HUES48 (cell line): ENCODE data around the gene PRKCH.

Experiments
- H3K27ac ChIP-seq: one replicate; pipeline ENCODE4 v1.7.0; 2013; ENCODE audit warnings: low read depth, low read length, inconsistent platforms
- H3K27me3 ChIP-seq: 2 replicates; pipeline ENCODE4 v1.6.1; 2013; ENCODE audit warnings: mild to moderate bottlenecking, low read length; ENCODE audit not compliant: control insufficient read depth, insufficient read depth
- H3K36me3 ChIP-seq: 2 replicates; pipeline ENCODE4 v1.6.1; 2013; ENCODE audit warnings: low read length; ENCODE audit not compliant: control insufficient read depth, insufficient read depth
- H3K4me1 ChIP-seq: 2 replicates; pipeline ENCODE4 v1.6.1; 2013; ENCODE audit warnings: mild to moderate bottlenecking, low read length; ENCODE audit not compliant: control insufficient read depth, insufficient read depth
- H3K4me3 ChIP-seq: 2 replicates; pipeline ENCODE4 v1.5.1; 2013; ENCODE audit warnings: mild to moderate bottlenecking, low read depth, low read length
- H3K9ac ChIP-seq: 2 replicates; pipeline ENCODE4 v1.6.1; 2013; ENCODE audit warnings: mild to moderate bottlenecking, low read depth, low read length, moderate library complexity
- H3K9me3 ChIP-seq: 2 replicates; pipeline ENCODE4 v1.6.1; 2013; ENCODE audit warnings: low read length; ENCODE audit not compliant: control insufficient read depth, insufficient read depth

The PRKCH gene

DNA sequence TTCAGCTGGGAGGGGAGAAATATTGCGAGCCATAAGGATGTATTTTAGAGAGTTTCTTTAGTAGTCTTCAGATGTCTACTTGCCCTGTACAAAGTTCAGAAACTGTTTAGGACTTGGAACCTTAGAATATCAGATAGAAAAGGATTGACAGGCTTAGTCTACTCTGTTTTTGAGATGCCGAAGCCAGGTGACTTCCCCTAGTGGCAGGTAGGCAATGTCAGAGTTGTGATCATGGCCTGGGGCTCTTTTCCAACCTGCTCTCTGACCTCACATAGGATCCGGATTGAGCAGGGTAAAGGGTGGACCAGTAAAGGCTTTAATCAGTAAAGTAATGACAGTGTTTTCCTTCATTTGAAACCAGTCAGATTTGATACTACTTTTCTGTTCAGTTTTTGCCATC, 59.6 kb downstream of the PRKCH start:
- Histone ChIP-seq H3K9ac (no peak overlapping the region), H3K4me1 (no peaks in the 10 kb centered on the region), H3K36me3 (no peaks in the 10 kb centered on the region), H3K4me3 (no peak overlapping the region), H3K27me3 (no peaks in the 10 kb centered on the region), H3K9me3 (no peaks in the 10 kb centered on the region), H3K27ac (no peak overlapping the region)

- Histone ChIP-seq H3K9me3 (no peaks in the 10 kb centered on the region), H3K4me3 (no peak overlapping the region), H3K36me3 (no peaks in the 10 kb centered on the region), H3K9ac (no peak overlapping the region), H3K27ac (no peak overlapping the region), H3K4me1 (no peaks in the 10 kb centered on the region), H3K27me3 (no peaks in the 10 kb centered on the region)
Measured at GRCh38 chr14:61381553-61381952, 60.2 kb downstream of the PRKCH start.

GRCh38 chr14:61382842-61383241, 61.5 kb downstream of the PRKCH start:
- Histone ChIP-seq H3K27me3 (no peaks in the 10 kb centered on the region), H3K4me1 (no peaks in the 10 kb centered on the region), H3K27ac (no peak overlapping the region), H3K36me3 (no peaks in the 10 kb centered on the region), H3K9me3 (no peaks in the 10 kb centered on the region), H3K4me3 (no peak overlapping the region), H3K9ac (no peak overlapping the region)

- no peak overlapping the region for H3K9ac ChIP-seq
Measured at GRCh38 chr14:61385002-61385685, 63.8 kb downstream of the PRKCH start.

DNA sequence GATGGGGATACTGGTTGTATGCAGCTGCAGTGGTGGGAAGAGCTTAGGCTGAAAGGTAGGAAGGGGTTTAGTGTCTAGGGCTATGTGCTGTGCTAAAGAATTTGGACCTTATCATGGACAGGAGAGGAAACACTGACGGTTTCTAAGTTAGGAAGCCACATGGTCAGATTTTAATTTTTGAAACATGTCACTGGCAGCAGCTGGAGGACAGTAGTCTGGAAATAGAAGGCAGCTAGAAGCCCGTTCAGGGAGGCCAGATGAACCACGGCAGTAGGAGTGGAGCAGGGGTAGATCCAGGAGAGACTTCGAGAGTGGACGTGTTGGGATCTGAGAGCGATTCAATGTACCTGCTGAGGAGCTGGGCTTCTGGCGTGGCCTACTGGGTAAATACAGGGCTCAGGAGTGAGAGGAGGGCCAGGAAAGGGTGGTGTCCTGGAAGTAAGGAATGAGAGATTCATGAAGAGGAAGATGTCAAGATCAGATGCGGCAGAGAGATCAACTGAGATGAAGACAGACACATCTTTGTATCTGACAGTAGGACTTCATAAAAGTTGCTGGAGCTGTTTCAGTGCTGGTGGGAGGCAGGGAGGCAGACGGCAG, 64.9 kb downstream of the PRKCH start:
- Histone ChIP-seq H3K9ac (no peak overlapping the region), H3K9me3 (no peaks in the 10 kb centered on the region), H3K27ac (no peak overlapping the region), H3K4me1 (no peaks in the 10 kb centered on the region), H3K36me3 (no peaks in the 10 kb centered on the region), H3K27me3 (no peaks in the 10 kb centered on the region), H3K4me3 (no peak overlapping the region)

More at GRCh38 chr14:61385002-61385685, 63.8 kb downstream of the PRKCH start:
- H3K9me3 ChIP-seq = no peaks in the 10 kb centered on the region
- H3K4me3 ChIP-seq = no peak overlapping the region
- H3K36me3 ChIP-seq = no peaks in the 10 kb centered on the region
- no peak overlapping the region for H3K27ac ChIP-seq
- no peaks in the 10 kb centered on the region for H3K4me1 ChIP-seq
- no peaks in the 10 kb centered on the region for H3K27me3 ChIP-seq

DNA sequence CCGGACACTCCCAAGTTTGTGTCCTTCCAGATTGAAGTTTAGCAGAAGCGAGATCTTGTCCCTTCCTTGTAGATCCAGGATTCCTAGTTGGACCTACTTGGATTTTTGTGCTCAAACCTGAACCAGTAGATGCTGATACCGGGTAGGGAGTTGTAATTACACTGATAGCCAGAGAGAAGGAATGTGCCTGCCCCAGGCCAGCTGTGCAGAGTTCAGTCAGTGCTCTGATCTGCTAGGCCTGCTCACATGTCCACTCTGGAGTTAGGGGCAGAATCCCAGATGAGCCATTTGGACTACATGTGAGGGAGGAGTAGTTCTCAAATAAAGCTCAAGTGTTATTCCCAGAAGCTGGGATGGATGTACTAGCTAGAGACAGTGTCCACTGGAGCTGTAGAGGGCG, 65.7 kb downstream of the PRKCH start:
- Histone ChIP-seq H3K27me3 (no peaks in the 10 kb centered on the region), H3K9me3 (no peaks in the 10 kb centered on the region), H3K9ac (no peak overlapping the region), H3K4me1 (no peaks in the 10 kb centered on the region), H3K36me3 (no peaks in the 10 kb centered on the region), H3K4me3 (no peak overlapping the region), H3K27ac (no peak overlapping the region)

GRCh38 chr14:61388173-61388975, 67.0 kb downstream of the PRKCH start:
- H3K36me3 ChIP-seq = no peaks in the 10 kb centered on the region
- no peak overlapping the region for H3K4me3 ChIP-seq
- no peak overlapping the region for H3K9ac ChIP-seq
- no peaks in the 10 kb centered on the region for H3K9me3 ChIP-seq
- no peak overlapping the region for H3K27ac ChIP-seq
- no peaks in the 10 kb centered on the region for H3K27me3 ChIP-seq
- no peaks in the 10 kb centered on the region for H3K4me1 ChIP-seq

DNA sequence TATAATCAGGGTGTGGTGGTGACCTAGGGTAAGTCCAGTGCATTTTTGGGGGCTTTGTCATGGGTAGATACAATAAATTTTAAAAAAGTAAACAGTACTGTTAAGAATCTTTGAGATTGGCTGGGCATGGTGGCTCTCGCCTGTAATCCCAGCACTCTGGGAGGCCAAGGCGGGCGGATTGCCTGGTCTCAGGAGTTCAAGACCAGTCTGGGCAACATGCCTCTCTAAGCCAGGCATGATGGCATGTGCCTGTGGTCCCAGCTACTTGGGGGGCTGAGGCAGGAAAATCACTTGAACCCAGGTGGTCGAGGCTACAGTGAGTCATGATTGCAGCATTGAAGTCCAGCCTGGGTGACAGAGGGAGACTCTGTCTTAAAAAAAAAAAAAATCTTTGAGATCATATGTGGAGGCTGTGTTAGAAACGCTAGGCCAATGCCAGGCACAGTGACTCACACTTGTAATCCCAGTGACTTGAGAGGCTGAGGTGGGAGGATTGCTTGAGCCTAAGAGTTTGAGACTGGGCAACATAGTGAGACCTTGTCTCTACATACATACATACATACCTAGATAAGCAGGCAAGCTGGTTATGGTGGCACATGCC, 67.7 kb downstream of the PRKCH start:
- Histone ChIP-seq H3K4me1 (no peaks in the 10 kb centered on the region), H3K9me3 (no peaks in the 10 kb centered on the region), H3K9ac (no peak overlapping the region), H3K27ac (no peak overlapping the region), H3K4me3 (no peak overlapping the region), H3K36me3 (no peaks in the 10 kb centered on the region), H3K27me3 (no peaks in the 10 kb centered on the region)

GRCh38 chr14:61391119-61391518, 69.7 kb downstream of the PRKCH start:
- Histone ChIP-seq H3K4me3 (no peak overlapping the region), H3K9ac (no peak overlapping the region), H3K36me3 (no peaks in the 10 kb centered on the region), H3K27me3 (no peaks in the 10 kb centered on the region), H3K9me3 (no peaks in the 10 kb centered on the region), H3K27ac (no peak overlapping the region), H3K4me1 (no peaks in the 10 kb centered on the region)

GRCh38 chr14:61392297-61392696, 70.9 kb downstream of the PRKCH start:
- Histone ChIP-seq H3K27me3 (no peaks in the 10 kb centered on the region), H3K9me3 (no peaks in the 10 kb centered on the region), H3K4me3 (no peak overlapping the region), H3K27ac (no peak overlapping the region), H3K36me3 (no peaks in the 10 kb centered on the region), H3K4me1 (no peaks in the 10 kb centered on the region), H3K9ac (no peak overlapping the region)

GRCh38 chr14:61394542-61394941, 73.2 kb downstream of the PRKCH start:
- Histone ChIP-seq H3K4me3 (no peak overlapping the region), H3K9ac (no peak overlapping the region), H3K36me3 (no peaks in the 10 kb centered on the region), H3K27ac (no peak overlapping the region), H3K4me1 (no peaks in the 10 kb centered on the region), H3K9me3 (no peaks in the 10 kb centered on the region), H3K27me3 (no peaks in the 10 kb centered on the region)
